NT2/D1 (cell line): ENCODE data around the gene PDK3.

ENCODE experiments used
- YY1 ChIP-seq: IDR thresholded peaks from 2 replicates; pipeline ENCODE4 v1.6.1; 2011; ENCODE audit not compliant: insufficient read length, insufficient read depth
- ZNF274 ChIP-seq: IDR thresholded peaks from 2 replicates; pipeline ENCODE4 v1.6.1; 2011; ENCODE audit warnings: mild to moderate bottlenecking, low read depth, low read length

- TF ChIP-seq ZNF274 (no peak), YY1 (no peak)
These were observed at the start of gene PDK3 for GRCh38 chrX:24464836-24465531.
